Panc1 (cell line): ENCODE results near the gene FZR1. TPM values are rescaled to one million over a fixed set of nuclear protein-coding genes. Genes with fewer than 3 reads are reported as not detected.

Experiments used
- ATAC-seq: fragments of 200-7000 bp; cut with Tn5 transposase; 2 replicates; pipeline ENCODE4 v1.9.1; 2020; ENCODE audit warnings: mild to moderate bottlenecking, moderate library complexity
- BruUV-seq: library from RNA; stranded (reverse); fragments of 400-500 nt; replicated peaks from 2 replicates; lab custom pipeline; 2021; lab: Mats Ljungman, UMichigan
- CTCF ChIA-PET: fragments of 300-600 bp; sonication (Branson Sonifier 250); formaldehyde crosslinking; loops from one replicate; lab custom pipeline; 2022; ENCODE audit warnings: antibody characterized with exemption; lab: Charles Lee
- POLR2A ChIA-PET: fragments of 300-600 bp; sonication (Branson Sonifier 250); formaldehyde crosslinking; loops from one replicate; lab custom pipeline; 2022; ENCODE audit warnings: antibody characterized with exemption; lab: Charles Lee
- DNase-seq: peaks from one replicate; pipeline ENCODE4 v3.0.0-alpha.2; 2010; ENCODE audit warnings: low read depth, low spot score
- H3K27ac ChIP-seq: 2 replicates; pipeline ENCODE4 v1.5.1; 2011; ENCODE audit warnings: mild to moderate bottlenecking, low read length, inconsistent platforms
- H3K27me3 ChIP-seq: fragments of 200-500 bp; sonication (Bioruptor generic); 2 replicates; pipeline ENCODE4 v1.6.0; 2014; ENCODE audit warnings: low read length, inconsistent platforms; ENCODE audit not compliant: control insufficient read depth, insufficient read depth
- H3K36me3 ChIP-seq: fragments of 200-500 bp; sonication (Bioruptor generic); 2 replicates; pipeline ENCODE4 v1.5.1; 2014; ENCODE audit warnings: inconsistent platforms, mild to moderate bottlenecking, low read length, moderate library complexity; ENCODE audit not compliant: control insufficient read depth, insufficient read depth
- H3K4me1 ChIP-seq: 2 replicates; pipeline ENCODE4 v1.5.1; 2011; ENCODE audit warnings: inconsistent platforms, mild to moderate bottlenecking, low read length, moderate library complexity; ENCODE audit not compliant: control insufficient read depth, insufficient read depth
- H3K4me3 ChIP-seq, 2 experiments: 2 replicates each; pipeline ENCODE4 v1.5.1; 2011 to 2012; ENCODE audit warnings: low read depth in 2 of 2, low read length in 2 of 2, mild to moderate bottlenecking in 2 of 2, inconsistent platforms in 1 of 2, moderate library complexity in 1 of 2
- H3K9me3 ChIP-seq: fragments of 200-500 bp; sonication (Bioruptor generic); 2 replicates; pipeline ENCODE4 v1.5.1; 2014; ENCODE audit warnings: low read depth, mild to moderate bottlenecking, inconsistent platforms, low read length, moderate library complexity; ENCODE audit not compliant: control insufficient read depth, insufficient read depth
- CTCF ChIP-seq: fragments of 450-650 bp; IDR thresholded peaks from 2 replicates; pipeline ENCODE4 v1.5.1; 2017; ENCODE audit warnings: mild to moderate bottlenecking
- POLR2AphosphoS5 ChIP-seq: IDR thresholded peaks from 2 replicates; pipeline ENCODE4 v1.6.1; 2012; ENCODE audit warnings: mild to moderate bottlenecking, low read depth, low read length, moderate library complexity
- REST ChIP-seq, 2 experiments: IDR thresholded peaks; 2 replicates each; pipeline ENCODE4 v1.6.1; 2011 to 2012; ENCODE audit warnings: low read depth in 2 of 2, control low read depth in 1 of 2, low read length in 1 of 2, mild to moderate bottlenecking in 1 of 2, moderate library complexity in 1 of 2; ENCODE audit not compliant: insufficient read depth in 1 of 2
- SIN3A ChIP-seq: IDR thresholded peaks from 2 replicates; pipeline ENCODE4 v1.6.1; 2012; ENCODE audit warnings: low read depth, mild to moderate bottlenecking, low read length, moderate library complexity, borderline replicate concordance; ENCODE audit not compliant: insufficient read depth
- TCF7L2 ChIP-seq: IDR thresholded peaks from 2 replicates; pipeline ENCODE4 v1.6.1; 2011; ENCODE audit warnings: mild to moderate bottlenecking, low read depth, low read length, inconsistent platforms
- in situ Hi-C: cut with HindIII; loops from 2 replicates; pipeline ENCODE4 v1.10.0; 2016; ENCODE audit warnings: low sequenced_read_pairs, low pct_unique_long_range_greater_than_20kb
- intact Hi-C: fragments of 100-400 bp; cut with micrococcal nuclease; formaldehyde crosslinking; loops from one replicate; pipeline ENCODE4 v1.10.0; 2022; ENCODE audit not compliant: unreplicated experiment
- total RNA-seq: library from RNA; stranded (reverse); gene quantifications from one replicate; pipeline ENCODE4 v1.2.1, GENCODE V29; 2021; ENCODE audit not compliant: unreplicated experiment

Gene FZR1
- total RNA-seq, 1 experiment from 2014 or later, result 48.7 TPM

- no TSS peak for BruUV-seq
- Histone ChIP-seq H3K27ac (no peak overlapping the region), H3K4me1 (no peaks in the 10 kb centered on the region), H3K36me3 (no peaks in the 10 kb centered on the region), H3K27me3 (no peaks in the 10 kb centered on the region), H3K9me3 (no peaks in the 10 kb centered on the region), H3K4me3 (no peak overlapping the region)
- TF ChIP-seq CTCF (no peak), REST (IDR thresholded peaks at IDR 0.05; ENCODE audit: insufficient read depth in 1 of 2, low read depth in 2 of 2, low read length in 1 of 2) (no peak), SIN3A (no peak), TCF7L2 (no peak), POLR2AphosphoS5 (no peak)
- ATAC-seq (no peak), DNase-seq (no peak)
- ChIA-PET CTCF (no interaction called here), POLR2A (no interaction called here)
- intact Hi-C loops, result no loop called here
- in situ Hi-C loops, result no loop called here
These were observed 16.6 kb downstream of the FZR1 start for GRCh38 chr19:3522421-3523360.

- H3K4me1 ChIP-seq, result no peaks in the 10 kb centered on the region
- H3K36me3 ChIP-seq, result no peaks in the 10 kb centered on the region
- H3K4me3 ChIP-seq, result no peak overlapping the region
- ChIA-PET CTCF (no interaction called here), POLR2A (no interaction called here)
- DNase-seq, result no peak
- intact Hi-C loops (no loop called here), in situ Hi-C loops (no loop called here)
- no peaks in the 10 kb centered on the region for H3K9me3 ChIP-seq
- ATAC-seq, result no peak
- no peak for TF ChIP-seq REST (IDR thresholded peaks at IDR 0.05; ENCODE audit: insufficient read depth in 1 of 2, low read depth in 2 of 2, low read length in 1 of 2)
- no peak for TF ChIP-seq CTCF
- no peak for TF ChIP-seq TCF7L2
- no peak overlapping the region for H3K27ac ChIP-seq
- H3K27me3 ChIP-seq, result no peaks in the 10 kb centered on the region
- no TSS peak for BruUV-seq
These were observed 17.4 kb downstream of the FZR1 start for GRCh38 chr19:3523361-3524077.
